ENCODE data around the gene UBE2N. TPM values are rescaled to one million over a fixed set of nuclear protein-coding genes. Genes with fewer than 3 reads are reported as not detected.

UBE2N gene
- total RNA-seq, 1 donor from 2014 or later = 116 TPM

GRCh38 chr12:93449277-93449676 is 7.5 kb upstream of the UBE2N start:
- H3K9me3 ChIP-seq (ENCODE audit: low read depth) = no peaks in the 10 kb centered on the region
- H3K9ac ChIP-seq = no peak overlapping the region
- Mint-ChIP-seq H3K4me3 (no peak overlapping the region), H3K27me3 (ENCODE audit: insufficient read depth, low read depth) (peaks cover 3% of the 10 kb centered on the region), H3K4me1 (no peaks in the 10 kb centered on the region), H3K27ac (no peak overlapping the region), H3K36me3 (no peaks in the 10 kb centered on the region), H3K9me3 (no peaks in the 10 kb centered on the region)
- H4K20me1 ChIP-seq (ENCODE audit: low read depth) = no peaks in the 10 kb centered on the region
- H3K4me2 ChIP-seq = no peak overlapping the region
- H3K79me2 ChIP-seq (ENCODE audit: low read depth) = no peaks in the 10 kb centered on the region
- no peak overlapping the region for H2AFZ ChIP-seq (replicated peaks)
- H3F3A ChIP-seq (ENCODE audit: low read depth) = no peaks in the 10 kb centered on the region
- no peaks in the 10 kb centered on the region for H3K27me3 ChIP-seq
- no peak overlapping the region for H3K4me3 ChIP-seq
- TF ChIP-seq EZH2 (IDR thresholded peaks at IDR 0.05) = no peak
- TF ChIP-seq EZH2phosphoT487 (IDR thresholded peaks at IDR 0.05) = no peak
- TF ChIP-seq, protein P1, sequence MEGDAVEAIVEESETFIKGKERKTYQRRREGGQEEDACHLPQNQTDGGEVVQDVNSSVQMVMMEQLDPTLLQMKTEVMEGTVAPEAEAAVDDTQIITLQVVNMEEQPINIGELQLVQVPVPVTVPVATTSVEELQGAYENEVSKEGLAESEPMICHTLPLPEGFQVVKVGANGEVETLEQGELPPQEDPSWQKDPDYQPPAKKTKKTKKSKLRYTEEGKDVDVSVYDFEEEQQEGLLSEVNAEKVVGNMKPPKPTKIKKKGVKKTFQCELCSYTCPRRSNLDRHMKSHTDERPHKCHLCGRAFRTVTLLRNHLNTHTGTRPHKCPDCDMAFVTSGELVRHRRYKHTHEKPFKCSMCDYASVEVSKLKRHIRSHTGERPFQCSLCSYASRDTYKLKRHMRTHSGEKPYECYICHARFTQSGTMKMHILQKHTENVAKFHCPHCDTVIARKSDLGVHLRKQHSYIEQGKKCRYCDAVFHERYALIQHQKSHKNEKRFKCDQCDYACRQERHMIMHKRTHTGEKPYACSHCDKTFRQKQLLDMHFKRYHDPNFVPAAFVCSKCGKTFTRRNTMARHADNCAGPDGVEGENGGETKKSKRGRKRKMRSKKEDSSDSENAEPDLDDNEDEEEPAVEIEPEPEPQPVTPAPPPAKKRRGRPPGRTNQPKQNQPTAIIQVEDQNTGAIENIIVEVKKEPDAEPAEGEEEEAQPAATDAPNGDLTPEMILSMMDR (IDR thresholded peaks at IDR 0.05) = no peak
- DNase-seq (ENCODE audit: low spot score) = no peak
- no peaks in the 10 kb centered on the region for H3K4me1 ChIP-seq
- H3K36me3 ChIP-seq = no peaks in the 10 kb centered on the region
- no peak overlapping the region for H3K27ac ChIP-seq

- no peaks in the 10 kb centered on the region for H3F3A ChIP-seq (ENCODE audit: low read depth)
- H4K20me1 ChIP-seq (ENCODE audit: low read depth) = no peaks in the 10 kb centered on the region
- TF ChIP-seq EZH2 (IDR thresholded peaks at IDR 0.05) (no peak), EZH2phosphoT487 (IDR thresholded peaks at IDR 0.05) (no peak)
- TF ChIP-seq, protein P1 (IDR thresholded peaks at IDR 0.05) = no peak
- H3K9me3 Mint-ChIP-seq = no peaks in the 10 kb centered on the region
- no peaks in the 10 kb centered on the region for H3K4me1 Mint-ChIP-seq
- H3K9ac ChIP-seq = no peak overlapping the region
- no peaks in the 10 kb centered on the region for H3K36me3 ChIP-seq
- no peak overlapping the region for H3K4me3 Mint-ChIP-seq
- H3K27ac Mint-ChIP-seq = no peak overlapping the region
- no peak overlapping the region for H2AFZ ChIP-seq (replicated peaks)
- H3K4me3 ChIP-seq = no peak overlapping the region
- H3K4me2 ChIP-seq = no peak overlapping the region
- no peaks in the 10 kb centered on the region for H3K36me3 Mint-ChIP-seq
- no peak for DNase-seq (ENCODE audit: low spot score)
- H3K27me3 ChIP-seq = no peaks in the 10 kb centered on the region
- no peaks in the 10 kb centered on the region for H3K9me3 ChIP-seq (ENCODE audit: low read depth)
- H3K27me3 Mint-ChIP-seq (ENCODE audit: insufficient read depth, low read depth) = peaks cover 3% of the 10 kb centered on the region
- H3K27ac ChIP-seq = no peak overlapping the region
- H3K79me2 ChIP-seq (ENCODE audit: low read depth) = peaks cover 2% of the 10 kb centered on the region
- no peaks in the 10 kb centered on the region for H3K4me1 ChIP-seq
Measured at GRCh38 chr12:93448796-93449195, 7.0 kb upstream of the UBE2N start.

GRCh38 chr12:93447555-93448290 is 6.0 kb upstream of the UBE2N start:
- TF ChIP-seq, protein P1 (IDR thresholded peaks at IDR 0.05) = no peak
- TF ChIP-seq EZH2phosphoT487 (IDR thresholded peaks at IDR 0.05) (no peak), EZH2 (IDR thresholded peaks at IDR 0.05) (no peak)
- DNase-seq (ENCODE audit: low spot score) = no peak
- H3K27ac ChIP-seq = no peak overlapping the region
- H3K27me3 ChIP-seq = no peaks in the 10 kb centered on the region
- H2AFZ ChIP-seq (replicated peaks) = no peak overlapping the region
- no peaks in the 10 kb centered on the region for H3K9me3 ChIP-seq (ENCODE audit: low read depth)
- no peaks in the 10 kb centered on the region for H4K20me1 ChIP-seq (ENCODE audit: low read depth)
- peaks cover 8% of the 10 kb centered on the region for H3K4me1 Mint-ChIP-seq
- peaks cover 13% of the 10 kb centered on the region for H3K79me2 ChIP-seq (ENCODE audit: low read depth)
- no peaks in the 10 kb centered on the region for H3K36me3 ChIP-seq
- no peaks in the 10 kb centered on the region for H3K9me3 Mint-ChIP-seq
- peaks cover 6% of the 10 kb centered on the region for H3K4me1 ChIP-seq
- peaks cover under 1% of the 10 kb centered on the region for H3F3A ChIP-seq (ENCODE audit: low read depth)
- H3K36me3 Mint-ChIP-seq = no peaks in the 10 kb centered on the region
- H3K27me3 Mint-ChIP-seq (ENCODE audit: insufficient read depth, low read depth) = peaks cover 3% of the 10 kb centered on the region
- H3K9ac ChIP-seq = no peak overlapping the region
- no peak overlapping the region for H3K4me3 Mint-ChIP-seq
- no peak overlapping the region for H3K27ac Mint-ChIP-seq
- no peak overlapping the region for H3K4me3 ChIP-seq
- no peak overlapping the region for H3K4me2 ChIP-seq
